ENCODE measurements around the gene TMEM161B.

- TF ChIP-seq CTCF (IDR thresholded peaks at IDR 0.05 in 8 of 11, conservative IDR thresholded peaks at IDR 0.05 in 3 of 11) (no peak), POLR2A (IDR thresholded peaks at IDR 0.05) (no peak), POLR2AphosphoS5 (IDR thresholded peaks at IDR 0.05) (no peak)
Measured at GRCh38 chr5:88195636-88196035, 73.0 kb downstream of the TMEM161B start.

Measured in spleen (tissue), 7 donors.